IMR-90 (cell line): ENCODE results near the gene ESRRB. TPM values are rescaled to one million over a fixed set of nuclear protein-coding genes. Genes with fewer than 3 reads are reported as not detected.

Experiments used
- ATAC-seq: fragments of 200-7000 bp; cut with Tn5 transposase; 2 replicates; pipeline ENCODE4 v1.9.1; 2020; ENCODE audit warnings: low read depth, mild to moderate bottlenecking, moderate library complexity
- BruUV-seq: library from RNA; stranded (reverse); fragments of 400-500 nt; replicated peaks from 2 replicates; lab custom pipeline; 2021; lab: Mats Ljungman, UMichigan
- CTCF ChIA-PET: fragments of 300-600 bp; formaldehyde crosslinking; extraction: SDS; loops from one replicate; lab custom pipeline; 2021; ENCODE audit warnings: antibody characterized with exemption; lab: Yijun Ruan, JAX
- POLR2A ChIA-PET: fragments of 300-600 bp; sonication (Branson Sonifier 250); formaldehyde crosslinking; loops from one replicate; lab custom pipeline; 2022; ENCODE audit warnings: antibody characterized with exemption; ENCODE audit not compliant: unreplicated experiment; lab: Charles Lee
- DNase-seq: peaks from one replicate; pipeline ENCODE4 v3.0.0; 2013
- H2AFZ ChIP-seq: replicated peaks from 2 replicates; pipeline ENCODE3; 2013; ENCODE audit warnings: low read length, mild to moderate bottlenecking; ENCODE audit not compliant: poor library complexity
- H2AK5ac ChIP-seq: 2 replicates; pipeline ENCODE4 v1.6.1; 2013; ENCODE audit warnings: low read depth, low read length, inconsistent platforms
- H2AK9ac ChIP-seq: replicated peaks from 2 replicates; pipeline ENCODE3; 2013; ENCODE audit warnings: mild to moderate bottlenecking, low read depth, low read length, moderate library complexity; ENCODE audit not compliant: poor library complexity
- H2BK120ac ChIP-seq: 2 replicates; pipeline ENCODE4 v1.6.1; 2013; ENCODE audit warnings: low read depth, low read length, inconsistent platforms
- H2BK15ac ChIP-seq: 3 replicates; pipeline ENCODE4 v1.6.1; 2013; ENCODE audit warnings: low read depth, low read length, inconsistent platforms
- H2BK20ac ChIP-seq: 2 replicates; pipeline ENCODE4 v1.6.1; 2013; ENCODE audit warnings: low read depth, mild to moderate bottlenecking, inconsistent platforms, low read length, moderate library complexity
- H2BK5ac ChIP-seq: 2 replicates; pipeline ENCODE4 v1.6.1; 2013; ENCODE audit warnings: mild to moderate bottlenecking, low read depth, low read length, inconsistent platforms; ENCODE audit not compliant: poor library complexity, severe bottlenecking
- H3K14ac ChIP-seq: replicated peaks from 2 replicates; pipeline ENCODE4 v1.6.1; 2013; ENCODE audit warnings: low read depth, low read length, inconsistent platforms
- H3K18ac ChIP-seq: 2 replicates; pipeline ENCODE4 v1.6.1; 2013; ENCODE audit warnings: low read depth, low read length, control low read depth
- H3K23ac ChIP-seq: 2 replicates; pipeline ENCODE4 v1.6.1; 2013; ENCODE audit warnings: low read depth, low read length, inconsistent platforms
- H3K27ac ChIP-seq: 2 replicates; pipeline ENCODE4 v1.5.1; 2013; ENCODE audit warnings: mild to moderate bottlenecking, control low read depth, low read length; ENCODE audit not compliant: insufficient read depth
- H3K27me3 ChIP-seq: 2 replicates; pipeline ENCODE4 v1.6.1; 2013; ENCODE audit warnings: low read length; ENCODE audit not compliant: control insufficient read depth, insufficient read depth
- H3K36me3 ChIP-seq: 2 replicates; pipeline ENCODE4 v1.6.1; 2013; ENCODE audit warnings: low read length, mixed read lengths; ENCODE audit not compliant: control insufficient read depth, insufficient read depth
- H3K4ac ChIP-seq: 2 replicates; pipeline ENCODE4 v1.6.1; 2013; ENCODE audit warnings: low read depth, low read length, inconsistent platforms
- H3K4me1 ChIP-seq: 2 replicates; pipeline ENCODE4 v1.6.1; 2013; ENCODE audit warnings: low read length, mixed read lengths; ENCODE audit not compliant: control insufficient read depth, insufficient read depth
- H3K4me2 ChIP-seq: 2 replicates; pipeline ENCODE4 v1.6.1; 2013; ENCODE audit warnings: low read depth, mild to moderate bottlenecking, control low read depth, low read length, moderate library complexity
- H3K4me3 ChIP-seq: 2 replicates; pipeline ENCODE4 v1.5.1; 2013; ENCODE audit warnings: low read depth, mild to moderate bottlenecking, control low read depth, low read length, moderate library complexity; ENCODE audit not compliant: insufficient read depth
- H3K56ac ChIP-seq: 2 replicates; pipeline ENCODE4 v1.6.1; 2013; ENCODE audit warnings: low read length, inconsistent platforms; ENCODE audit not compliant: insufficient read depth; ENCODE audit errors: extremely low read depth
- H3K79me1 ChIP-seq, 2 experiments: 2 replicates each; pipeline ENCODE4 v1.6.1; 2013; ENCODE audit warnings: low read length in 2 of 2, inconsistent platforms in 1 of 2, low read depth in 1 of 2
- H3K9ac ChIP-seq: 2 replicates; pipeline ENCODE4 v1.6.1; 2013; ENCODE audit warnings: low read depth, low read length, control low read depth
- H3K9me1 ChIP-seq: 2 replicates; pipeline ENCODE4 v1.6.1; 2013; ENCODE audit warnings: low read length, inconsistent platforms; ENCODE audit not compliant: insufficient read depth
- H3K9me3 ChIP-seq: 2 replicates; pipeline ENCODE4 v1.6.1; 2013; ENCODE audit warnings: low read length; ENCODE audit not compliant: control insufficient read depth, insufficient read depth
- H4K20me1 ChIP-seq: 2 replicates; pipeline ENCODE4 v1.6.1; 2013; ENCODE audit warnings: low read length, inconsistent platforms; ENCODE audit not compliant: insufficient read depth
- H4K5ac ChIP-seq: 2 replicates; pipeline ENCODE4 v1.6.1; 2013; ENCODE audit warnings: mild to moderate bottlenecking, low read depth, low read length, control low read depth
- H4K8ac ChIP-seq, 2 experiments: 2 replicates each; pipeline ENCODE4 v1.6.1; 2013; ENCODE audit warnings: low read depth in 2 of 2, low read length in 2 of 2, control low read depth in 1 of 2, inconsistent platforms in 1 of 2
- H4K91ac ChIP-seq: 2 replicates; pipeline ENCODE4 v1.6.1; 2013; ENCODE audit warnings: low read depth, low read length, inconsistent platforms; ENCODE audit not compliant: insufficient read depth
- BHLHE40 ChIP-seq: fragments of 150-350 bp; IDR thresholded peaks from 2 replicates; pipeline ENCODE4 v1.6.1; 2016; ENCODE audit warnings: mild to moderate bottlenecking, low read depth, low read length
- CEBPB ChIP-seq: IDR thresholded peaks from 2 replicates; pipeline ENCODE4 v1.6.1; 2012; ENCODE audit warnings: low read depth, low read length, improper control_type of control experiment
- FOS ChIP-seq: fragments of 150-350 bp; IDR thresholded peaks from 2 replicates; pipeline ENCODE4 v1.6.1; 2016; ENCODE audit warnings: low read depth, low read length
- MAFK ChIP-seq: IDR thresholded peaks from 2 replicates; pipeline ENCODE4 v1.6.1; 2012; ENCODE audit warnings: low read depth, low read length, improper control_type of control experiment
- MAZ ChIP-seq: IDR thresholded peaks from 2 replicates; pipeline ENCODE4 v1.6.1; 2012; ENCODE audit warnings: low read depth, mild to moderate bottlenecking, low read length, improper control_type of control experiment, moderate library complexity, borderline replicate concordance
- MXI1 ChIP-seq: IDR thresholded peaks from 2 replicates; pipeline ENCODE4 v1.6.1; 2012; ENCODE audit warnings: low read depth, mild to moderate bottlenecking, low read length, moderate library complexity, borderline replicate concordance
- NFE2L2 ChIP-seq: fragments of 150-350 bp; IDR thresholded peaks from 2 replicates; pipeline ENCODE4 v1.6.1; 2016; ENCODE audit warnings: low read depth, mild to moderate bottlenecking, low read length
- POLR2A ChIP-seq: IDR thresholded peaks from 2 replicates; pipeline ENCODE4 v1.6.1; 2012; ENCODE audit warnings: mild to moderate bottlenecking, low read depth, low read length
- RAD21 ChIP-seq: IDR thresholded peaks from 2 replicates; pipeline ENCODE4 v1.6.1; 2012; ENCODE audit warnings: low read length, improper control_type of control experiment
- RCOR1 ChIP-seq: IDR thresholded peaks from 2 replicates; pipeline ENCODE4 v1.6.1; 2012; ENCODE audit warnings: mild to moderate bottlenecking, low read length, improper control_type of control experiment; ENCODE audit not compliant: insufficient replicate concordance
- RFX5 ChIP-seq: IDR thresholded peaks from 2 replicates; pipeline ENCODE4 v1.8.0; 2012; ENCODE audit warnings: low read depth, mild to moderate bottlenecking, low read length, moderate library complexity
- SMC3 ChIP-seq: fragments of 150-350 bp; IDR thresholded peaks from 2 replicates; pipeline ENCODE4 v1.6.1; 2016; ENCODE audit warnings: low read depth, mild to moderate bottlenecking, antibody characterized with exemption, low read length, moderate library complexity
- WGBS, 2 experiments: methylation state at CpG; one replicate each; pipeline versions ENCODE4 v1.1.5 to v1.1.7; 2013; ENCODE audit warnings: missing lambda C conversion rate in 2 of 2; ENCODE audit not compliant: insufficient read length in 1 of 2; ENCODE audit errors: extremely low coverage in 2 of 2; 5-methylcytosine and 5-hydroxymethylcytosine counted together
- dilution Hi-C: fragments of 300-500 bp; cut with HindIII; formaldehyde crosslinking; loops from one replicate; pipeline ENCODE4 v1.14.3; 2018; ENCODE audit warnings: low sequenced_read_pairs; ENCODE audit not compliant: unreplicated experiment
- in situ Hi-C: fragments of 300-500 bp; cut with MboI; formaldehyde crosslinking; loops from 3 replicates; pipeline ENCODE4 v1.14.3; 2019; ENCODE audit warnings: low sequenced_read_pairs, inconsistent platforms, mixed read lengths
- intact Hi-C: fragments of 100-400 bp; cut with micrococcal nuclease; formaldehyde crosslinking; loops from 2 replicates; pipeline ENCODE4 v1.10.0; 2022
- polyA plus RNA-seq, 3 experiments: library from polyadenylated mRNA; depleted of rRNA; stranded (reverse); fragments of >200 nt; gene quantifications; 2 replicates each; pipeline ENCODE4 v1.2.3, GENCODE V29; 2012; ENCODE audit warnings: low replicate concordance in 1 of 3
- total RNA-seq: library from RNA; depleted of rRNA; stranded (reverse); fragments of >200 nt; gene quantifications from 2 replicates; pipeline ENCODE4 v1.2.3, GENCODE V29; 2012
- TF ChIP-seq, protein P1 (sequence below): conservative IDR thresholded peaks from 2 replicates; pipeline ENCODE4 v1.5.1; 2012; ENCODE audit warnings: mild to moderate bottlenecking, low read depth, low read length, improper control_type of control experiment
- TF ChIP-seq, protein P2 (sequence below): fragments of 150-350 bp; IDR thresholded peaks from 2 replicates; pipeline ENCODE4 v1.6.1; 2017; ENCODE audit warnings: mild to moderate bottlenecking, antibody characterized with exemption, low read length, low read depth
- TF ChIP-seq, protein P3 (sequence below): fragments of 150-350 bp; IDR thresholded peaks from 2 replicates; pipeline ENCODE4 v1.6.1; 2016; ENCODE audit warnings: low read depth, mild to moderate bottlenecking, low read length, moderate library complexity, borderline replicate concordance

ESRRB gene
- total and polyA plus RNA-seq, 2 of the 4 experiments (the other 2 are of a cell fraction) = not detected

DNA sequence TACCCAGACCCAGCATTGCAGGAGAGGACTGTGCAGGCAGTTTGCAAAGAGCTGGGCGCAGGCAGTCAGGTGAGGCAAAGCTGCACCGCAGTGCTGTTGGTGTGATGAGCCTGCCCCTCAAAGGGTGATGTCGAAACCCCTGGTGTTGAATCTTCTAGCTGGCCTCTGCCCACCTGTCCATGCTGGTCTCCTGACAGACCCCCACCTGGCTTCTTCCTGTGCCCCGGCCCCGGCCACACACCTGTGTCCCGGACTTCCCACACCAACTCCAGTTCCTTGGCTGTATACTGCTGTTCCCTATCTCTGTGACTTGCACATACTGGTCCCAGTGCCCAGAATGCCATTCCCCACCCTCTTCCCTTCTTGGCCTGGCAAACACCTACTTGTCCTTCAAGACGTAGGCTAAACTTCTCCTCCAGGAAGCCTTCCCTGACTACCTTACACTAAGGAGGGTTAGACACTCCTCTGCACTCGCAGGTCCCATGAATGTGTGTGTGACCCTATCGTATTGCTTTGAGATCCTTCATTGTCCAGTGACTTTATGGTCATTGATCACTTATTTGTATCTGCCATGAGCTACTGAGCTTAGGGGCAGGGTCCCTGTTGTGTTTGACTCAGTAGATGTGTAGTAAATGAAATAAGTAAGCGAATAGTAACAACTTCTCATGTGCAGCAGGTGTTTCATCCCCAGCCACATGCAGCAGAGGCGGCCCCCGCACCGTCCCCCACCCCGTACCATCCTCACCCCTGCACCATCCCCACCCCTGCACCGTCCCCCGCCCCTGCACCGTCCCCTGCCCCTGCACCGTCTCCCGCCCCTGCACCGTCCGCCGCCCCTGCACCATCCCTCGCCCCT lies 37.4 kb downstream of the ESRRB start:
- Histone ChIP-seq H3K4ac (no peak overlapping the region), H2BK120ac (no peak overlapping the region), H4K5ac (no peak overlapping the region), H3K56ac (no peak overlapping the region), H3K23ac (no peak overlapping the region), H3K4me1 (no peaks in the 10 kb centered on the region), H3K4me2 (no peak overlapping the region), H3K4me3 (no peak overlapping the region), H2AFZ (no peak overlapping the region), H2BK5ac (no peak overlapping the region), H3K9me1 (no peaks in the 10 kb centered on the region), H4K8ac (no peak overlapping the region), H2BK15ac (no peak overlapping the region), H2AK5ac (no peak overlapping the region), H3K9ac (no peak overlapping the region), H4K20me1 (no peaks in the 10 kb centered on the region), H4K91ac (no peak overlapping the region), H3K79me1 (no peaks in the 10 kb centered on the region), H3K18ac (no peak overlapping the region), H2BK20ac (no peak overlapping the region), H2AK9ac (no peak overlapping the region), H3K27ac (no peak overlapping the region), H3K14ac (no peak overlapping the region), H3K9me3 (no peaks in the 10 kb centered on the region), H3K27me3 (peaks cover 14% of the 10 kb centered on the region), H3K36me3 (no peaks in the 10 kb centered on the region)
- in situ Hi-C loops (no loop called here), intact Hi-C loops (no loop called here), dilution Hi-C loops (no loop called here)
- ATAC-seq (no peak), DNase-seq (no peak)
- ChIA-PET CTCF (no interaction called here), POLR2A (no interaction called here)
- WGBS, 2 experiments = 73% methylated on average over 2 of the region's 23 CpGs; no CpG with 5 or more reads in 1 of the 2 experiments
- no TSS peak for BruUV-seq
- TF ChIP-seq SMC3 (no peak), FOS (no peak), MAFK (no peak), BHLHE40 (no peak), NFE2L2 (no peak), MAZ (no peak), POLR2A (no peak), MXI1 (no peak), RFX5 (no peak), RAD21 (no peak), CEBPB (no peak), RCOR1 (no peak)
- TF ChIP-seq, protein P1, sequence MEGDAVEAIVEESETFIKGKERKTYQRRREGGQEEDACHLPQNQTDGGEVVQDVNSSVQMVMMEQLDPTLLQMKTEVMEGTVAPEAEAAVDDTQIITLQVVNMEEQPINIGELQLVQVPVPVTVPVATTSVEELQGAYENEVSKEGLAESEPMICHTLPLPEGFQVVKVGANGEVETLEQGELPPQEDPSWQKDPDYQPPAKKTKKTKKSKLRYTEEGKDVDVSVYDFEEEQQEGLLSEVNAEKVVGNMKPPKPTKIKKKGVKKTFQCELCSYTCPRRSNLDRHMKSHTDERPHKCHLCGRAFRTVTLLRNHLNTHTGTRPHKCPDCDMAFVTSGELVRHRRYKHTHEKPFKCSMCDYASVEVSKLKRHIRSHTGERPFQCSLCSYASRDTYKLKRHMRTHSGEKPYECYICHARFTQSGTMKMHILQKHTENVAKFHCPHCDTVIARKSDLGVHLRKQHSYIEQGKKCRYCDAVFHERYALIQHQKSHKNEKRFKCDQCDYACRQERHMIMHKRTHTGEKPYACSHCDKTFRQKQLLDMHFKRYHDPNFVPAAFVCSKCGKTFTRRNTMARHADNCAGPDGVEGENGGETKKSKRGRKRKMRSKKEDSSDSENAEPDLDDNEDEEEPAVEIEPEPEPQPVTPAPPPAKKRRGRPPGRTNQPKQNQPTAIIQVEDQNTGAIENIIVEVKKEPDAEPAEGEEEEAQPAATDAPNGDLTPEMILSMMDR = no peak
- TF ChIP-seq, protein P2, sequence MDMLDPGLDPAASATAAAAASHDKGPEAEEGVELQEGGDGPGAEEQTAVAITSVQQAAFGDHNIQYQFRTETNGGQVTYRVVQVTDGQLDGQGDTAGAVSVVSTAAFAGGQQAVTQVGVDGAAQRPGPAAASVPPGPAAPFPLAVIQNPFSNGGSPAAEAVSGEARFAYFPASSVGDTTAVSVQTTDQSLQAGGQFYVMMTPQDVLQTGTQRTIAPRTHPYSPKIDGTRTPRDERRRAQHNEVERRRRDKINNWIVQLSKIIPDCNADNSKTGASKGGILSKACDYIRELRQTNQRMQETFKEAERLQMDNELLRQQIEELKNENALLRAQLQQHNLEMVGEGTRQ = no peak
- TF ChIP-seq, protein P3, sequence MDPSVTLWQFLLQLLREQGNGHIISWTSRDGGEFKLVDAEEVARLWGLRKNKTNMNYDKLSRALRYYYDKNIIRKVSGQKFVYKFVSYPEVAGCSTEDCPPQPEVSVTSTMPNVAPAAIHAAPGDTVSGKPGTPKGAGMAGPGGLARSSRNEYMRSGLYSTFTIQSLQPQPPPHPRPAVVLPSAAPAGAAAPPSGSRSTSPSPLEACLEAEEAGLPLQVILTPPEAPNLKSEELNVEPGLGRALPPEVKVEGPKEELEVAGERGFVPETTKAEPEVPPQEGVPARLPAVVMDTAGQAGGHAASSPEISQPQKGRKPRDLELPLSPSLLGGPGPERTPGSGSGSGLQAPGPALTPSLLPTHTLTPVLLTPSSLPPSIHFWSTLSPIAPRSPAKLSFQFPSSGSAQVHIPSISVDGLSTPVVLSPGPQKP = no peak
